ENCODE measurements around the gene SIPA1.
A peak's percentile ranks its signal among the peaks of the same experiment; 100 is the strongest.

SIPA1 gene

DNA sequence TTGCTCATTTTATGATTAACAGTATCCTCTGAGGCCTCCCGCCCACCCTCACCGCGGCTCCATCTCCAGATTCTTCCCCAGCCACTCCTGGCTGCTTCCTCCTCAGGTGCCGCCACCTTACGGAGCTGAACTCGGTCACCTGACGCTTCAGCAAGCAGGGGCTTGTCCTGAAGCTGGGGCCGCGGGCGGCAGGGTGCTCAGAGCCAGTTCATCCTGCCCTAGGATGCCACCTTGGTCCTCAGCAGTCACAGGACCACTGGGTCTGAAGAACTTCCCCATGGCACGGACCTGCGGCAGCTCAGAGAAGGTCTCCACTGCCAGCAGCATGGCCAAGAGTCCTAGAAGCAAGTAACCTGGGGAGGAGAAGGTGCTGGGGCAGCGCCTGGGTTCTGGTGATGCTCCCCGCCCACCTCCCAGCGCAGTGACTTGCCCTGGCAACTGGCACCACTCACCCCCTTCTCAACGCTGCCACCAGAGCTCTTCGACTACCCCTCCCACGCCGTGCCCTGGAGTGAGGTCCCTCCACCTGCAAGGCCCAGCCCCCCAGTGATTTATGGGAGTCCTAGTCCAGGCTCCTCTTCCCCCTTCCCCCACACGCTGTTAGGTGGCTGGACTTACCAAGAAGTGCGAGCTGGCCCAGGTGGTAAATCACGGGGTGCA, 44.9 kb upstream of the SIPA1 start:
- ChIA-PET POLR2A (interaction anchor here (1.6 to 3.5 kb wide), 3 partner anchors 22 to 68 kb away, joined by 5 to 16 read pairs (median 9); partner anchors contain the start of genes PCNX3, SCYL1 and ZNRD2), CTCF (interaction anchor here (0.8 to 4.3 kb wide), 12 partner anchors 7 to 53 kb away, joined by 3 to 40 read pairs (median 4); partner anchors contain the start of gene ZNRD2)
- TF ChIP-seq ELF4 (IDR thresholded peaks at IDR 0.05): no peak
- no peak for TF ChIP-seq SP1 (IDR thresholded peaks at IDR 0.05)
- TF ChIP-seq LEF1 (IDR thresholded peaks at IDR 0.05; ENCODE audit: borderline replicate concordance): no peak
- no peak for TF ChIP-seq HDGF (IDR thresholded peaks at IDR 0.05; ENCODE audit: borderline replicate concordance)
- TF ChIP-seq L3MBTL2 (conservative IDR thresholded peaks at IDR 0.05): no peak
- TF ChIP-seq TARDBP (IDR thresholded peaks at IDR 0.05): no peak
- TF ChIP-seq NFRKB (IDR thresholded peaks at IDR 0.05): no peak
- TF ChIP-seq ZNF384 (IDR thresholded peaks at IDR 0.05): no peak
- no peak for TF ChIP-seq SUZ12 (IDR thresholded peaks at IDR 0.05)
- TF ChIP-seq ARNT (IDR thresholded peaks at IDR 0.05): no peak
- no peak for TF ChIP-seq FOXA1 (IDR thresholded peaks at IDR 0.05)
- TF ChIP-seq, protein P1, sequence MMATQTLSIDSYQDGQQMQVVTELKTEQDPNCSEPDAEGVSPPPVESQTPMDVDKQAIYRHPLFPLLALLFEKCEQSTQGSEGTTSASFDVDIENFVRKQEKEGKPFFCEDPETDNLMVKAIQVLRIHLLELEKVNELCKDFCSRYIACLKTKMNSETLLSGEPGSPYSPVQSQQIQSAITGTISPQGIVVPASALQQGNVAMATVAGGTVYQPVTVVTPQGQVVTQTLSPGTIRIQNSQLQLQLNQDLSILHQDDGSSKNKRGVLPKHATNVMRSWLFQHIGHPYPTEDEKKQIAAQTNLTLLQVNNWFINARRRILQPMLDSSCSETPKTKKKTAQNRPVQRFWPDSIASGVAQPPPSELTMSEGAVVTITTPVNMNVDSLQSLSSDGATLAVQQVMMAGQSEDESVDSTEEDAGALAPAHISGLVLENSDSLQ (IDR thresholded peaks at IDR 0.05): no peak
- TF ChIP-seq BHLHE40 (IDR thresholded peaks at IDR 0.05; ENCODE audit: borderline replicate concordance): no peak
- TF ChIP-seq CTBP1 (IDR thresholded peaks at IDR 0.05; ENCODE audit: borderline replicate concordance): no peak
- TF ChIP-seq FOXM1 (IDR thresholded peaks at IDR 0.05; ENCODE audit: borderline replicate concordance): no peak
- no peak for TF ChIP-seq FOXK2 (IDR thresholded peaks at IDR 0.05)
- no peak for DNase-seq (ENCODE audit: extremely low spot score)

DNA sequence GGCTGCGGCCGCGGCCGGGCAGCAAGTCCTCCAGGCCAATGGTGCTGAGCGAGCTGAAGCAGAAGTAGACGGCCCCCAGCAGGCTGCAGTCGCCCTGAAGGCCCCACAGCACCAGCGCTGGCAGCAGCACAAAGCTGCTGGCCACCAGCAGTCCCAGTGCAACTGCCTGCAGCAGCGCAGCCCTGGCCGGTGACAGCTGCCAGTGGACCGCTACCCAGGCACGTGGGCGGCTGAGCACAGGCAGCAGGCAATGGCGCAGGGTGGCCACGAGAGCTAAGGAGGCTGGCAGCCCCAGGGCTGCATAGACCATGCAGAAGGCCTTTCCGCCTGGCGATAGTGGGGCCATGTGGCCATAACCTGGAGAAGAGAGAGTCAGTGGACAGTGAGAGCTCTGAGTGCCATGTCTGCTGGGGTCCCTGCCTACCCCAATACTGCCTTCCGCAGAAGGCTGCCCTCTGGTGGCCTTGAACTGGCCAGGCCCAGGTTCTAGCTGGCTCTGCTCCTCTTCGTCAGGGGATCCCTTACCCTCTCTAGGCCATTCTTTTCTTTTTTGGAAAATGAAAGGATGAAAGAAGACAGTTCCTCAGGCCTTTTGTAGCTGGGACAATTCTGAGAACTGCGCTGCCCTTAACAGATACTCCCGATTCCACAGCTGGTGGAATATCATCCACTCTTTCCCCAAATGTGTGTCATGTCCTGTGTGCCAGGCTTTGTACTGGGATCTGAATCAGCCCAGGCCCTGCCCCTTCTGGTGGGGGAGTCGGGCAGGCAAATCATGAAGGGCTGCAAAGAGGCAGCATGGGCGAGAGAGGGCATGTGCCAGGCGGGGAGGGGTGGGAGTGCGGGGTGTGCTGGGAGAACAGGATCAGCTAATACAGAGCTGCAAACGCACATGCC, 44.1 kb upstream of the SIPA1 start:
- DNase-seq (ENCODE audit: extremely low spot score): peak; percentile 57
- ChIA-PET POLR2A (interaction anchor here (0.8 to 3.5 kb wide), 6 partner anchors 18 to 69 kb away, joined by 3 to 16 read pairs (median 5); partner anchors contain the start of genes EHBP1L1, PCNX3, SCYL1 and SIPA1), CTCF (interaction anchor here (0.6 to 4.3 kb wide), 20 partner anchors 8 to 607 kb away, joined by 3 to 40 read pairs (median 4); partner anchors contain the start of genes MAP3K11, PCNX3, SIPA1 and ZNRD2)

DNA sequence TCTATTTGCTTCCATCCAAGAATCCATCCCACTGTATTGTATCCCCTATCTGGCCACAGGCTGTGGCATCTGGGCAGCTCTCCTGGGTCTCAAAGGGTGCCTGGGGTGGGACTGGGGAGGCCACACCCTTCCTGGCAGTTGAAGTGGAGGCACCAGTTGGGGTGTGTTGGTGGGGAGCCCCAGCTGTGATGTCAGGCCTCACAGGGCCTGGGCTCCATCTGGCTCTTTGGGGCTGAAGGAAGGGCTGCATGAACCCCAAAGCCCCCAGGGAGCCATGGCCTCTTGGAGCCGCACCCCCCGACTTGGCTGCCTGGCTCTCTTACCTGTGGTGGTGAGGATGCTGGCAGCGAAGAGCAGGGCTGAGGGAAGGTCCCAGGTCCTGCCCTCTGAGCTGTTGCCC, 42.8 kb upstream of the SIPA1 start:
- POLR2A ChIA-PET: interaction anchor here (1.3 to 1.5 kb wide), 2 partner anchors 18 to 20 kb away, joined by 3 read pairs; partner anchors contain the start of gene PCNX3
- CTCF ChIA-PET: interaction anchor here (4.3 kb wide), 1 partner anchor 55 kb away, joined by 40 read pairs; no protein-coding TSS in a partner anchor
- TF ChIP-seq TARDBP (IDR thresholded peaks at IDR 0.05) (no peak), ELF4 (IDR thresholded peaks at IDR 0.05) (no peak), SUZ12 (IDR thresholded peaks at IDR 0.05) (no peak), L3MBTL2 (conservative IDR thresholded peaks at IDR 0.05) (no peak), FOXA1 (IDR thresholded peaks at IDR 0.05) (no peak), FOXM1 (IDR thresholded peaks at IDR 0.05; ENCODE audit: borderline replicate concordance) (no peak), LEF1 (IDR thresholded peaks at IDR 0.05; ENCODE audit: borderline replicate concordance) (no peak), NFRKB (IDR thresholded peaks at IDR 0.05) (no peak), CTBP1 (IDR thresholded peaks at IDR 0.05; ENCODE audit: borderline replicate concordance) (no peak), ZNF384 (IDR thresholded peaks at IDR 0.05) (no peak), FOXK2 (IDR thresholded peaks at IDR 0.05) (no peak), HDGF (IDR thresholded peaks at IDR 0.05; ENCODE audit: borderline replicate concordance) (no peak), SP1 (IDR thresholded peaks at IDR 0.05) (no peak), BHLHE40 (IDR thresholded peaks at IDR 0.05; ENCODE audit: borderline replicate concordance) (no peak), ARNT (IDR thresholded peaks at IDR 0.05) (no peak)
- TF ChIP-seq, protein P1 (IDR thresholded peaks at IDR 0.05): no peak
- DNase-seq (ENCODE audit: extremely low spot score): no peak

More for the DNA sequence above, 44.1 kb upstream of the SIPA1 start:
- TF ChIP-seq ZNF384 (IDR thresholded peaks at IDR 0.05) (no peak), TARDBP (IDR thresholded peaks at IDR 0.05) (no peak), FOXA1 (IDR thresholded peaks at IDR 0.05) (no peak), BHLHE40 (IDR thresholded peaks at IDR 0.05; ENCODE audit: borderline replicate concordance) (no peak)

DNA sequence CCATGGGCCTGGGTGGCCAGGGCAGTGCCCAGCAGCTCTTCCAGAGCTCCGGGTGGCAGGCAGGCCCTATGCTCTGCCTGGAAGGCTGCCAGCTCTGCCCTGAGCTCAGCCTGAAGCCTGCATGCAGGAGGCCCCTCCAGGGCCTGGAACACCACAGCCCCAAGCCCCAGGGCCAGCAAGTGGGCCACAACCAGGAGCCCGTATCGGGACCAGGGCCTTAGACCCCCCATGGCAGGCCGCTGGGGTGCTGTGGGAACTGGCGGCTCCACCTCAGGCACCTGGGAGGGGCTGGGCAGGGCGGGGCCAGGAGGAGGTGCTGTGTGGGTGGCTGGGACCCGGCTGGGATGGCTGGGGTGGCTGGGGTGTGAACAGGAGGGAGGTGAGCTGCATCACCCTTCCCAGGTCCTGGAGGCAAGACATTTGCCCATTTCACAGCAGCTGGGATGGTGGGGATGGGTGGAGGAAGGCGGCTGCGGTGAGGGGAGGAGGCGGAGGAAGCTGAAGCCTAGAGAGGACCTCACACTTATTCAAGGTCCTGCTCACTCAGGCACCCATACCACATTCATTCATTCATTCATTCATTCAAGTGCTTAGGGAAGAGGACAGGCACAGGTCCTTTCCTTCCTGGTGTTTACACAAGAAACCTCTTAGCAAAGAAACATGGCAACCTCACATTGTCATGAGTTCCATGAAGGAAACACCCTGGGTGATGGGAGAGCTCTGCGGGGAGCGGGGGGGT, 42.2 kb upstream of the SIPA1 start, which contains the start of gene KCNK7:
KCNK7 (minus strand) TSS at position 258 of the 739 bp plus-strand sequence; CDS start at position 230, 28 bp downstream.
- TF ChIP-seq ELF4 (IDR thresholded peaks at IDR 0.05) (no peak), LEF1 (IDR thresholded peaks at IDR 0.05; ENCODE audit: borderline replicate concordance) (no peak), FOXK2 (IDR thresholded peaks at IDR 0.05) (no peak), FOXM1 (IDR thresholded peaks at IDR 0.05; ENCODE audit: borderline replicate concordance) (no peak)
- POLR2A ChIA-PET: interaction anchor here (1.0 to 1.5 kb wide), 3 partner anchors 17 to 24 kb away, joined by 3 to 4 read pairs (median 3); partner anchors contain the start of gene PCNX3
- DNase-seq (ENCODE audit: extremely low spot score): no peak
- CTCF ChIA-PET: interaction anchor here (0.7 to 4.3 kb wide), 2 partner anchors 56 to 241 kb away, joined by 3 to 40 read pairs; partner anchors contain the start of gene TIGD3

DNA sequence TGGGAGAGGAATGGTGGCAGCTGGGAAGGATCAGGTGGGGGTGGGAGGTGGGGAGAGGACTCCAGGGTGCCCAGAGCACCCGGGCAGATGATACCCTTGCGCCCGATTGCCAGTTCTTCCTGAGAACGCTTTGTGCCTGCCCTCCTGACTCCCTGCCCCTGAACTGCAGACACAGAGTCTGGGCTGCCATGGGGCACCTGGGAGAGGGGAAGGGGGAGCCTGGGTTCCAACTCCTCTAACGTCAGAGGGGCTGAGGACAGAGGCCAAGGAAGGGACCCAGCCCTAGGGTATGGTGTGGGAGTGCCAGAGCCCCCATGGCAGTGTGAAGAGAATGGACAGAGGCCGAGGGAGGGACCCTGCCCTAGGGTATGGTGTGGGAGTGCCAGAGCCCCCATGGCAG, 41.4 kb upstream of the SIPA1 start:
- DNase-seq (ENCODE audit: extremely low spot score): no peak
- TF ChIP-seq FOXK2 (IDR thresholded peaks at IDR 0.05) (no peak), FOXM1 (IDR thresholded peaks at IDR 0.05; ENCODE audit: borderline replicate concordance) (no peak), BHLHE40 (IDR thresholded peaks at IDR 0.05; ENCODE audit: borderline replicate concordance) (no peak), ELF4 (IDR thresholded peaks at IDR 0.05) (no peak), NFRKB (IDR thresholded peaks at IDR 0.05) (no peak), SUZ12 (IDR thresholded peaks at IDR 0.05) (no peak), SP1 (IDR thresholded peaks at IDR 0.05) (no peak), CTBP1 (IDR thresholded peaks at IDR 0.05; ENCODE audit: borderline replicate concordance) (no peak), TARDBP (IDR thresholded peaks at IDR 0.05) (no peak), ZNF384 (IDR thresholded peaks at IDR 0.05) (no peak), L3MBTL2 (conservative IDR thresholded peaks at IDR 0.05) (no peak), FOXA1 (IDR thresholded peaks at IDR 0.05) (no peak), ARNT (IDR thresholded peaks at IDR 0.05) (no peak), HDGF (IDR thresholded peaks at IDR 0.05; ENCODE audit: borderline replicate concordance) (no peak), LEF1 (IDR thresholded peaks at IDR 0.05; ENCODE audit: borderline replicate concordance) (no peak)
- TF ChIP-seq, protein P1 (IDR thresholded peaks at IDR 0.05): no peak
- CTCF ChIA-PET: interaction anchor here (0.7 to 4.3 kb wide), 2 partner anchors 57 to 242 kb away, joined by 3 to 40 read pairs; partner anchors contain the start of gene TIGD3
- POLR2A ChIA-PET: interaction anchor here (1.0 to 1.3 kb wide), 2 partner anchors 19 to 25 kb away, joined by 3 to 4 read pairs; partner anchors contain the start of gene PCNX3

Data from HEK293T (cell line).